ENCODE data around the gene TSPAN12.

The TSPAN12 gene

DNA sequence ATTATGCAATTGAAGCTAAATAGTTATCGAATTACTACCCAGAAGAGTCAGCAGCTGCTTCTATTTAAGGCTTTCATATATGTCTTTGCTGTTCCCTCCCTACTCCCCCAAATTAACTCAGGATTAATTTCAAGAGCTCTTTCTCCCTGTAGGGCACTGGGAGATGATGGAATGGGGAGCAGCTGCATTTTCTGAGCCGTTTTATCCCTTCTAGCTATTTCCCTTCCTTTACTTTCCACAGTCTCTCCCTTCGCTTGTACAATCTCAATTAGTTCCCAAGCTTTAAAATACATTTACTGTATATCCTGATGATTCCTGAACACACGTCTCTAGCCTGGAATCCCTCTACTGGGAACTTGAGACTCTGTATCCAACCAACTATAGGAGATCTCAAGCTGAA, 19.8 kb upstream of the TSPAN12 start (continued):
- TF ChIP-seq BACH2 (CRISPR knock-in tag; IDR thresholded peaks at IDR 0.05; ENCODE audit: borderline replicate concordance), result no peak
- TF ChIP-seq SNAI2 (CRISPR knock-in tag; IDR thresholded peaks at IDR 0.05), result no peak
- TF ChIP-seq ISL1 (CRISPR knock-in tag; IDR thresholded peaks at IDR 0.05), result no peak
- TF ChIP-seq, protein P1, sequence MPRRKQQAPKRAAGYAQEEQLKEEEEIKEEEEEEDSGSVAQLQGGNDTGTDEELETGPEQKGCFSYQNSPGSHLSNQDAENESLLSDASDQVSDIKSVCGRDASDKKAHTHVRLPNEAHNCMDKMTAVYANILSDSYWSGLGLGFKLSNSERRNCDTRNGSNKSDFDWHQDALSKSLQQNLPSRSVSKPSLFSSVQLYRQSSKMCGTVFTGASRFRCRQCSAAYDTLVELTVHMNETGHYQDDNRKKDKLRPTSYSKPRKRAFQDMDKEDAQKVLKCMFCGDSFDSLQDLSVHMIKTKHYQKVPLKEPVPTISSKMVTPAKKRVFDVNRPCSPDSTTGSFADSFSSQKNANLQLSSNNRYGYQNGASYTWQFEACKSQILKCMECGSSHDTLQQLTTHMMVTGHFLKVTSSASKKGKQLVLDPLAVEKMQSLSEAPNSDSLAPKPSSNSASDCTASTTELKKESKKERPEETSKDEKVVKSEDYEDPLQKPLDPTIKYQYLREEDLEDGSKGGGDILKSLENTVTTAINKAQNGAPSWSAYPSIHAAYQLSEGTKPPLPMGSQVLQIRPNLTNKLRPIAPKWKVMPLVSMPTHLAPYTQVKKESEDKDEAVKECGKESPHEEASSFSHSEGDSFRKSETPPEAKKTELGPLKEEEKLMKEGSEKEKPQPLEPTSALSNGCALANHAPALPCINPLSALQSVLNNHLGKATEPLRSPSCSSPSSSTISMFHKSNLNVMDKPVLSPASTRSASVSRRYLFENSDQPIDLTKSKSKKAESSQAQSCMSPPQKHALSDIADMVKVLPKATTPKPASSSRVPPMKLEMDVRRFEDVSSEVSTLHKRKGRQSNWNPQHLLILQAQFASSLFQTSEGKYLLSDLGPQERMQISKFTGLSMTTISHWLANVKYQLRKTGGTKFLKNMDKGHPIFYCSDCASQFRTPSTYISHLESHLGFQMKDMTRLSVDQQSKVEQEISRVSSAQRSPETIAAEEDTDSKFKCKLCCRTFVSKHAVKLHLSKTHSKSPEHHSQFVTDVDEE (CRISPR knock-in tag; IDR thresholded peaks at IDR 0.05), result no peak
- TF ChIP-seq ARNTL (CRISPR knock-in tag; IDR thresholded peaks at IDR 0.05; ENCODE audit: borderline replicate concordance, low read depth), result no peak
- no peak for TF ChIP-seq ZC3H10 (CRISPR knock-in tag; IDR thresholded peaks at IDR 0.05)
- no peak for TF ChIP-seq ZNF565 (CRISPR knock-in tag; conservative IDR thresholded peaks at IDR 0.05; ENCODE audit: low read depth)
- TF ChIP-seq GLIS3 (CRISPR knock-in tag; IDR thresholded peaks at IDR 0.05), result no peak
- TF ChIP-seq ZFP30 (CRISPR knock-in tag; IDR thresholded peaks at IDR 0.05), result no peak
- TF ChIP-seq PPARA (CRISPR knock-in tag; IDR thresholded peaks at IDR 0.05; ENCODE audit: borderline replicate concordance), result no peak
- no peak for TF ChIP-seq ESRRG (CRISPR knock-in tag; IDR thresholded peaks at IDR 0.05)
- no peak for TF ChIP-seq ZFP3 (CRISPR knock-in tag; IDR thresholded peaks at IDR 0.05)

DNA sequence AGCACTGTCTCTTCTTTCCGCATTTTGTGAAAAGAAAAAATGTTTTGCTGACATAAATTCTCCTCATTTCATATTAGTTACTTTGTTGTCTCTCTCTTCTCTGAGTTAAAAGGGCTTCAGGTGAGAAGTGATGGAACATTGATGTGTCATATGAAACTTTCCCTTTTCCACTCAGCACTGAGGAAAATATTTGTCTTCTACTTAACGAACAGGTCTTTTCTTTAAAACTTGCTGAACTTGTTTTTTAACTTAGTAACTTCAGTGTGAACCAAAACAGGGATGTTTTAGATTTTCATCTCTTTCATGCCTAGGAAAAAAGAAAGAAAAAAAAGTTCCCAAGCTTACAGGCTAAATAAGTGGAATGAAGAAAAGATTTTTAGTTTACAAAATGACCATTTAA, 19.0 kb upstream of the TSPAN12 start:
- no peak for ATAC-seq
- TF ChIP-seq GLIS3 (CRISPR knock-in tag; IDR thresholded peaks at IDR 0.05), result no peak
- TF ChIP-seq ZNF8 (CRISPR knock-in tag; IDR thresholded peaks at IDR 0.05), result no peak
- TF ChIP-seq BACH2 (CRISPR knock-in tag; IDR thresholded peaks at IDR 0.05; ENCODE audit: borderline replicate concordance), result no peak
- TF ChIP-seq TCF4 (CRISPR knock-in tag; IDR thresholded peaks at IDR 0.05; ENCODE audit: borderline replicate concordance), result no peak
- TF ChIP-seq, protein P2, sequence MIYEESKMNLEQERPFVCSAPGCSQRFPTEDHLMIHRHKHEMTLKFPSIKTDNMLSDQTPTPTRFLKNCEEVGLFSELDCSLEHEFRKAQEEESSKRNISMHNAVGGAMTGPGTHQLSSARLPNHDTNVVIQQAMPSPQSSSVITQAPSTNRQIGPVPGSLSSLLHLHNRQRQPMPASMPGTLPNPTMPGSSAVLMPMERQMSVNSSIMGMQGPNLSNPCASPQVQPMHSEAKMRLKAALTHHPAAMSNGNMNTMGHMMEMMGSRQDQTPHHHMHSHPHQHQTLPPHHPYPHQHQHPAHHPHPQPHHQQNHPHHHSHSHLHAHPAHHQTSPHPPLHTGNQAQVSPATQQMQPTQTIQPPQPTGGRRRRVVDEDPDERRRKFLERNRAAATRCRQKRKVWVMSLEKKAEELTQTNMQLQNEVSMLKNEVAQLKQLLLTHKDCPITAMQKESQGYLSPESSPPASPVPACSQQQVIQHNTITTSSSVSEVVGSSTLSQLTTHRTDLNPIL (CRISPR knock-in tag; IDR thresholded peaks at IDR 0.05; ENCODE audit: low read depth), result no peak
- TF ChIP-seq, protein P1 (CRISPR knock-in tag; IDR thresholded peaks at IDR 0.05), result no peak
- no peak for TF ChIP-seq ISL1 (CRISPR knock-in tag; IDR thresholded peaks at IDR 0.05)
- TF ChIP-seq, protein P3, sequence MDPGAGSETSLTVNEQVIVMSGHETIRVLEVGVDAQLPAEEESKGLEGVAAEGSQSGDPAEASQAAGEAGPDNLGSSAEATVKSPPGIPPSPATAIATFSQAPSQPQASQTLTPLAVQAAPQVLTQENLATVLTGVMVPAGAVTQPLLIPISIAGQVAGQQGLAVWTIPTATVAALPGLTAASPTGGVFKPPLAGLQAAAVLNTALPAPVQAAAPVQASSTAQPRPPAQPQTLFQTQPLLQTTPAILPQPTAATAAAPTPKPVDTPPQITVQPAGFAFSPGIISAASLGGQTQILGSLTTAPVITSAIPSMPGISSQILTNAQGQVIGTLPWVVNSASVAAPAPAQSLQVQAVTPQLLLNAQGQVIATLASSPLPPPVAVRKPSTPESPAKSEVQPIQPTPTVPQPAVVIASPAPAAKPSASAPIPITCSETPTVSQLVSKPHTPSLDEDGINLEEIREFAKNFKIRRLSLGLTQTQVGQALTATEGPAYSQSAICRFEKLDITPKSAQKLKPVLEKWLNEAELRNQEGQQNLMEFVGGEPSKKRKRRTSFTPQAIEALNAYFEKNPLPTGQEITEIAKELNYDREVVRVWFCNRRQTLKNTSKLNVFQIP (CRISPR knock-in tag; IDR thresholded peaks at IDR 0.05; ENCODE audit: borderline replicate concordance, low read depth), result no peak
- TF ChIP-seq ESRRG (CRISPR knock-in tag; IDR thresholded peaks at IDR 0.05), result no peak
- TF ChIP-seq ZFP30 (CRISPR knock-in tag; IDR thresholded peaks at IDR 0.05), result no peak
- no peak for TF ChIP-seq SNAI2 (CRISPR knock-in tag; IDR thresholded peaks at IDR 0.05)

DNA sequence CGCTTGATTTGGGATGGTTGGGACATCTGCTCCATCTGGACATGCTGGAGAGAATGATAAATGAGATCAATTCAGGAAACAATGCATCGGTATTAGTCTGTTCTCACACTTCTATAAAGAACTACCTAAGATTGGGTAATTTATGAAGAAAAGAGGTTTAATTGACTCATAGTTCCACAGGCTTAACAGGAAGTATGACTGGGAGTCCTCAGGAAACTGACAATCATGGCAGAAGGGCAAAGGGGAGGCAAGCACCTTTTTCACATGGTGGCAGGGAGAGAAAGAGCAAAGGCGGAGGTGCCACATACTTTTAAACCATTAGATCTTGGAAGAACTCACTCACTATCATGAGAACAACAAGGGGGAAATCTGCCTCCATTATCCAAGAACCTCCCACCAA, 16.8 kb upstream of the TSPAN12 start:
- ATAC-seq, result no peak
- TF ChIP-seq ARNTL (CRISPR knock-in tag; IDR thresholded peaks at IDR 0.05; ENCODE audit: borderline replicate concordance, low read depth) (no peak), ZNF8 (CRISPR knock-in tag; IDR thresholded peaks at IDR 0.05) (no peak), PPARA (CRISPR knock-in tag; IDR thresholded peaks at IDR 0.05; ENCODE audit: borderline replicate concordance) (no peak), ZFP30 (CRISPR knock-in tag; IDR thresholded peaks at IDR 0.05) (no peak), SNAI2 (CRISPR knock-in tag; IDR thresholded peaks at IDR 0.05) (no peak), TCF4 (CRISPR knock-in tag; IDR thresholded peaks at IDR 0.05; ENCODE audit: borderline replicate concordance) (no peak), CSDC2 (CRISPR knock-in tag; IDR thresholded peaks at IDR 0.05) (no peak), RARB (CRISPR knock-in tag; IDR thresholded peaks at IDR 0.05) (no peak)
- TF ChIP-seq, protein P2 (CRISPR knock-in tag; IDR thresholded peaks at IDR 0.05; ENCODE audit: low read depth), result no peak

Data from SK-N-SH treated with all-trans-retinoic acid at 6 μM for 48 hours (cell line).